ENCODE results near the gene DNAJA3.

The DNAJA3 gene

DNA sequence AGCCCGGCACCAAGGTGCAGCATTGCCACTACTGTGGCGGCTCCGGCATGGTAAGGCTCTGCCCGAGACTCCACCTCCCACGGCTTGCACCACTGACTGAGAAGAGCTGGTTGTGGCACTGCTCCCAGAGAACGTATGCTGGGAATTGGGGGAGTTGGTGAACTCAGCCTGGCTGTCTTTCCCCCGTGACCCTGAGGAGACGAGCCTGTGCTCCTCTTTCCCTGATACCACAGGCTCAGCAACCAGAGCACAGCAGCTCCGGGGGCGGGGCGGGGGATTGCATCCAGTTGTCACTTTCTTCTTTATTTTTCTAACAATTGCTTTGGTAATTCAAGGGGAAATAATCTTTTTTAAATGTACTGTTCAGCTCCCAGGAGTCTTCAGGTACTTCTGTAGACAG is 16.7 kb downstream of the DNAJA3 start:
- H3K4me3 ChIP-seq (replicated peaks; ENCODE audit: low read depth, low read length) = no peak overlapping the region
- no peak for DNase-seq (ENCODE audit: extremely low read depth, low read depth)
- no peak for TF ChIP-seq CTCF (IDR thresholded peaks at IDR 0.05; ENCODE audit: low read depth, low read length, missing control alignments)

DNA sequence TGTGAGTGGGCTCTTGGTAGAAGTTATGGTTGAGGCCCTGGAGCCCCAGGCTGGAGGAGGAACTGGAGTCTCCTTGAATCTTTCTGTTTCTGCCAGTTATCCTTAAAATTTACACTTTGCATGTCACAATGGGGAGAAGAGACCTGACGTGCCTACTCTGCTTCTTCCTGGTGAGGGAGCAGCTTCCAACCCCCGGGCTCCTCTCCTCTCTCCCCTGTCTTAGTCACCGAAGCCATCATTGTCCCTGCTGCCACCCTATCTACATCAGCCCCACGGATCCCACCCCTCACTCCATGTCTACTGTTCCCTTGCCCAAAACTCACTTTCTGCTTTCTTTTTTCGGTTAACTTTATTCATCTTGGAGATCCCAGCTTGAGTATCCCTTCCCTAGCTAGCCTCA is 17.6 kb downstream of the DNAJA3 start:
- no peak overlapping the region for H3K4me3 ChIP-seq (replicated peaks; ENCODE audit: low read depth, low read length)
- DNase-seq (ENCODE audit: extremely low read depth, low read depth) = no peak
- TF ChIP-seq CTCF (IDR thresholded peaks at IDR 0.05; ENCODE audit: low read depth, low read length, missing control alignments) = no peak

DNA sequence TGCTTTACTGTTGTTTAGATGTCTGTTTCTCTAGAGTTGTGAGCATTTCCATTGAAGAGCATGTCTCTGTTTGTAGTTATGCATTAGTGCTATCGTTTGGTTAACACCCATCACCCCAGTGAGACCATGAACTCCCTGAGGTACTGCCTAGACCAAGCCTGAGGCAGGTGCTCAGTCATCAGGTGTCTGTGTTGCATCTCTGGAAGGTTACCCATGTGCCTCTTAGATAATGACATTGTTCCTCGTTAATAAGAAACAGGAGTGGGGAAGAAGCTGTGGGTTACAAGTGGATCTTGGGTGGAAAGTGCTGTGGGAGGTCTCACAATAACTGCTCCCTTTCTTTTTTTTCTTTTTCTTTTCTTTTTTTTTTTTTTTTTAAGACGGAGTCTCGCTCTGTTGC is 18.3 kb downstream of the DNAJA3 start:
- no peak for DNase-seq (ENCODE audit: extremely low read depth, low read depth)
- TF ChIP-seq CTCF (IDR thresholded peaks at IDR 0.05; ENCODE audit: low read depth, low read length, missing control alignments) = no peak
- H3K4me3 ChIP-seq (replicated peaks; ENCODE audit: low read depth, low read length) = no peak overlapping the region

DNA sequence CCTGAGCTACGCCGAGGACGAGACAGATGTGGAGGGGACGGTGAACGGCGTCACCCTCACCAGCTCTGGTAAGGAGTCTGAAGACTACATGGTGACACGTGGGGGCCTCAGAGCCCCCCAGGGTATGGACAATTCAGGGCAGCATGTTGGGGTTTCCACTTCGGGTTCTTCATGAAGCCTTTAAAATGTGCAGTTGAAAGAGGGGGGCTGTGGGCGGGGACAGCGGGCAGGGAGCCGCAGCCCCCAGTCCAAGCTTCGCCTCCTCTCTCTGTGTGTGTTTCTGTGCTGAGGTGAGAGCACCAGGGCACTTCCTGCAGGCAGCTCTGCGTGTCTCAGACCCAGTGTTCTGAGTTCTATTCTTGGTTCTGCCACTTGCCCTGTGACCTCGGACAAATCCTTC is 24.8 kb downstream of the DNAJA3 start:
- DNase-seq (ENCODE audit: extremely low read depth, low read depth) = no peak
- H3K4me3 ChIP-seq (replicated peaks; ENCODE audit: low read depth, low read length) = no peak overlapping the region
- TF ChIP-seq CTCF (IDR thresholded peaks at IDR 0.05; ENCODE audit: low read depth, low read length, missing control alignments) = no peak

- DNase-seq (ENCODE audit: extremely low read depth, low read depth) = no peak
- H3K4me3 ChIP-seq (replicated peaks; ENCODE audit: low read depth, low read length) = no peak overlapping the region
- TF ChIP-seq CTCF (IDR thresholded peaks at IDR 0.05; ENCODE audit: low read depth, low read length, missing control alignments) = no peak
Observed at GRCh38 chr16:4450931-4451519, 25.4 kb downstream of the DNAJA3 start.

DNA sequence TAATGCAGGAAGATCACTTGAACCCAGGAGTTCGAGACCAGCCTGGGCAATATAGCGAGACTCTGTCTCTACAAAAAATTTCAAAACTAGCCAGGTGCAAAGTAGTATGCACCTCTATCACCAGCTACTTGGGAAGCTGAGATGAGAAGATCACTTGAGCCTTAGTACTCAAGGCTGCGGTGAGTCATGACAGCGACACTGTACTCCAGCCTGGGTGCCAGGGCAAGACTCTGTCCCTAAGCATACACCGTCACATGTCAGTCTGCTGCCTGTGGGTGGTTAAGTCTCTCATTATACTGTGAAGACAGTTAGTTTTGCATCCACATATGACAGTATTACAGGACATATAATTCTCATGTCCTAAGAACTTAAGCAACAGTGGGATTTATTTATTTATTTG is 27.0 kb downstream of the DNAJA3 start:
- H3K4me3 ChIP-seq (replicated peaks; ENCODE audit: low read depth, low read length) = no peak overlapping the region
- no peak for TF ChIP-seq CTCF (IDR thresholded peaks at IDR 0.05; ENCODE audit: low read depth, low read length, missing control alignments)
- DNase-seq (ENCODE audit: extremely low read depth, low read depth) = no peak

- no peak for TF ChIP-seq CTCF (IDR thresholded peaks at IDR 0.05; ENCODE audit: low read depth, low read length, missing control alignments)
- no peak overlapping the region for H3K4me3 ChIP-seq (replicated peaks; ENCODE audit: low read depth, low read length)
- no peak for DNase-seq (ENCODE audit: extremely low read depth, low read depth)
Observed at GRCh38 chr16:4454623-4455022, 29.0 kb downstream of the DNAJA3 start.

Measured in HFF-Myc (cell line).